AG04449 (cell line): ENCODE data around the gene RPS6KL1.
A peak's percentile ranks its signal among the peaks of the same experiment; 100 is the strongest.

Experiments used
- CTCF ChIA-PET: fragments of 350-600 bp; formaldehyde crosslinking; extraction: SDS; loops from one replicate; lab custom pipeline; 2021; ENCODE audit warnings: antibody characterized with exemption; lab: Yijun Ruan, JAX
- POLR2A ChIA-PET: fragments of 400-600, 350-600 bp; formaldehyde crosslinking; extraction: SDS; loops from one replicate; lab custom pipeline; 2020; ENCODE audit warnings: antibody characterized with exemption, inconsistent platforms; lab: Yijun Ruan, JAX
- DNase-seq: peaks from one replicate; pipeline ENCODE4 v3.0.0-alpha.2; 2010; ENCODE audit warnings: low read depth, low spot score
- H3K4me3 ChIP-seq: 2 replicates; pipeline ENCODE4 v1.5.1; 2011; ENCODE audit warnings: low read depth, mild to moderate bottlenecking, control low read depth, low read length
- TF ChIP-seq, protein P1 (sequence below): IDR thresholded peaks from one replicate; pipeline ENCODE4 v1.5.1; 2011; ENCODE audit warnings: mild to moderate bottlenecking, moderate library complexity, low read length, control low read depth, inconsistent platforms; ENCODE audit not compliant: insufficient read depth; ENCODE audit errors: missing control alignments

RPS6KL1 gene

GRCh38 chr14:74860899-74861733 is 61.9 kb downstream of the RPS6KL1 start:
- ChIA-PET POLR2A (interaction anchor here (0.7 to 2.2 kb wide), 2 partner anchors 25 to 44 kb away, joined by 4 to 8 read pairs; no protein-coding TSS in a partner anchor), CTCF (interaction anchor here (0.6 to 20.7 kb wide), 42 partner anchors 8 to 443 kb away, joined by 3 to 689 read pairs (median 5); partner anchors contain the start of genes ACYP1, DLST, EIF2B2 and LTBP2)
- no peak overlapping the region for H3K4me3 ChIP-seq
- DNase-seq, result no peak
- TF ChIP-seq, protein P1, sequence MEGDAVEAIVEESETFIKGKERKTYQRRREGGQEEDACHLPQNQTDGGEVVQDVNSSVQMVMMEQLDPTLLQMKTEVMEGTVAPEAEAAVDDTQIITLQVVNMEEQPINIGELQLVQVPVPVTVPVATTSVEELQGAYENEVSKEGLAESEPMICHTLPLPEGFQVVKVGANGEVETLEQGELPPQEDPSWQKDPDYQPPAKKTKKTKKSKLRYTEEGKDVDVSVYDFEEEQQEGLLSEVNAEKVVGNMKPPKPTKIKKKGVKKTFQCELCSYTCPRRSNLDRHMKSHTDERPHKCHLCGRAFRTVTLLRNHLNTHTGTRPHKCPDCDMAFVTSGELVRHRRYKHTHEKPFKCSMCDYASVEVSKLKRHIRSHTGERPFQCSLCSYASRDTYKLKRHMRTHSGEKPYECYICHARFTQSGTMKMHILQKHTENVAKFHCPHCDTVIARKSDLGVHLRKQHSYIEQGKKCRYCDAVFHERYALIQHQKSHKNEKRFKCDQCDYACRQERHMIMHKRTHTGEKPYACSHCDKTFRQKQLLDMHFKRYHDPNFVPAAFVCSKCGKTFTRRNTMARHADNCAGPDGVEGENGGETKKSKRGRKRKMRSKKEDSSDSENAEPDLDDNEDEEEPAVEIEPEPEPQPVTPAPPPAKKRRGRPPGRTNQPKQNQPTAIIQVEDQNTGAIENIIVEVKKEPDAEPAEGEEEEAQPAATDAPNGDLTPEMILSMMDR, result peak; percentile 84

GRCh38 chr14:74859757-74860552 is 63.1 kb downstream of the RPS6KL1 start:
- POLR2A ChIA-PET, result no interaction called here
- CTCF ChIA-PET, result interaction anchor here (0.8 to 20.7 kb wide), 34 partner anchors 7 to 445 kb away, joined by 3 to 689 read pairs (median 6); partner anchors contain the start of genes ACYP1, DLST, EIF2B2 and LTBP2
- DNase-seq, result no peak
- TF ChIP-seq, protein P1, result no peak
- H3K4me3 ChIP-seq, result no peak overlapping the region

GRCh38 chr14:74858022-74858421 is 65.0 kb downstream of the RPS6KL1 start:
- ChIA-PET CTCF (interaction anchor here (1.1 to 20.7 kb wide), 7 partner anchors 10 to 247 kb away, joined by 4 to 689 read pairs (median 83); partner anchors contain the start of genes DLST, LTBP2 and PROX2), POLR2A (no interaction called here)
- TF ChIP-seq, protein P1, result no peak
- no peak overlapping the region for H3K4me3 ChIP-seq
- no peak for DNase-seq

- DNase-seq, result no peak
- H3K4me3 ChIP-seq, result no peak overlapping the region
- ChIA-PET CTCF (interaction anchor here (1.0 to 20.7 kb wide), 5 partner anchors 10 to 245 kb away, joined by 3 to 689 read pairs (median 89); partner anchors contain the start of genes DLST, LTBP2 and PROX2), POLR2A (no interaction called here)
- TF ChIP-seq, protein P1, result no peak
Measured at GRCh38 chr14:74856366-74856765, 66.7 kb downstream of the RPS6KL1 start.

GRCh38 chr14:74855945-74856344 is 67.1 kb downstream of the RPS6KL1 start:
- ChIA-PET CTCF (interaction anchor here (1.0 to 20.7 kb wide), 6 partner anchors 9 to 245 kb away, joined by 3 to 689 read pairs (median 54); partner anchors contain the start of genes DLST, LTBP2 and PROX2), POLR2A (no interaction called here)
- no peak overlapping the region for H3K4me3 ChIP-seq
- TF ChIP-seq, protein P1, result no peak
- no peak for DNase-seq
